Raji (cell line): ENCODE data around the gene FAM98A.

Experiments used
- POLR2A ChIP-seq: IDR thresholded peaks from 2 replicates; pipeline ENCODE4 v1.6.1; 2011; ENCODE audit warnings: low read depth, low read length, control low read depth; ENCODE audit not compliant: insufficient read depth

Gene FAM98A

GRCh38 chr2:33606100-33606499 lies 7.0 kb upstream of the FAM98A start:
- no peak for TF ChIP-seq POLR2A

- TF ChIP-seq POLR2A = no peak
Observed at GRCh38 chr2:33605056-33605455, 6.0 kb upstream of the FAM98A start.

GRCh38 chr2:33603416-33603815 lies 4.3 kb upstream of the FAM98A start:
- no peak for TF ChIP-seq POLR2A

DNA sequence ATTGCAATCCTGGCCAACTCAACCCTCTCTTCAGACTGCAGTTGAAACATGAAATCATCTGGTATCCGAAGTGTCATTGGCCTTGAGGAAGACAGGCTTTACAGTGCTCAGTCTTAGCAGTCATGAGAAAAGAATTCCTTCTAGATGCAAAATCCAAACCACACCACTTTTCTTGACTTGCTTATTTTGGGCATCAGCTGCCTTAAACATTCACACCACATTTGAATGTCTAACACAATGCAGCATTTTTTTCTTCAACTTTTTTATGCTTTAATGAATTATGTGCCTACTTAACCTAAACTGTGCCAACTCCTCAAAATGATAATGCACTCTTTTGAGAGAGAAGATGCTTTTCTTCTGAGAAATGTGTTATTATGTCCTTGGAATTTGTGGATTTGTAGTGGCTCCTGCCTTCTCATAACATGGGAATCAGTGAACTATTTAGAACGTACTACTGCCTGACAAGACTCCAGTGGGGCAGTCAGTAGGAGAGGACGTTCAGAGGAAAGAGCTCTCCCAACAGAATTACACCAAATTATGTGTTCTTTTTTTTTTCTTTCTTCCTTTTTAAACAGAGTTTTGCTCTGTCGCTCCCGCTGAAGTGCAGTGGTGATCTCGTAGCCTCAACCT lies 3.2 kb upstream of the FAM98A start:
- TF ChIP-seq POLR2A = no peak

DNA sequence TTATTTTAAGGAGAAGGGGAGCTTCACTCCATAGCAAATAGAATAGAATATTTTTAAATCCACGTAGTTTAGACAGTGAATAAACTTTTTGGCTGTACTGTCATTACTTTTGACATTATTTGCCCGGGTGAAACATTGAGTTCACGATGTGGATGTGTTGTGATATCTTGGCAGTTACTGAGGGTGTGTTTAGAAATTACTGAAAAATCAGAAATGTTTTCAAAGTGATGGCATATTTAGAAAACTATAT lies 769 bp upstream of the FAM98A start:
- TF ChIP-seq POLR2A = no peak

DNA sequence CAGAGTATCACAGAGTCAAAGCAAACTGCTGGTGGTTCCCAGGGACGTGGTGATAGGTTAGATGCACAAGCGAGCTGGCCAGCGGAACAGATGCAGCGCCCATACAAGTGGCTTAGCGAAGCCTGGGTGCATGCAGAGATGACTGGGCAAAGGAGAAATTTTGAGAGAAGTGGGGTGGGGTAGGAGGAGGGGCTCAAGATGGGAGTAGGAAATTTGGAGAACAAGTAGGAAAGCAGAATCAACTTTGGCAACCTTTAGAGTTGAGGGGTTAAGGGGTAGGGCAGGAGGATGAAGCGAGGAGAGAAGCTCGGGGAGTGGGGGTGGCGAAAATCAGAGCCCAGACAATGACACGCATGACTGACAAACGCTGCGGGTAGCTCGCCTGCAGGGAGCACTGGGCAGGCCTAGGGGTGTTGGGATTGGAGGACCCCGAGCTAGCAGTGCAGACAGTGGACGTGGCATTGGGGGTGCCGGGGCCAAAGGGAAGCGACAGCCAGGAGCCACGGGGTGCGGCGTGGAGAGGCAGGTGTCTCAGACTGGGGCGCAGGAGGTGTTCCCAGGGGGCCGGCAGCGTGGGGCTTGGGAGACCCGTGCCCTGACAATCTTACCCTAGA lies 431 bp downstream of the FAM98A start:
- no peak for TF ChIP-seq POLR2A

GRCh38 chr2:33597026-33597425 lies 2.1 kb downstream of the FAM98A start:
- no peak for TF ChIP-seq POLR2A

- no peak for TF ChIP-seq POLR2A
Observed at GRCh38 chr2:33595385-33595784, 3.7 kb downstream of the FAM98A start.

GRCh38 chr2:33589444-33589843 lies 9.7 kb downstream of the FAM98A start:
- TF ChIP-seq POLR2A = no peak

DNA sequence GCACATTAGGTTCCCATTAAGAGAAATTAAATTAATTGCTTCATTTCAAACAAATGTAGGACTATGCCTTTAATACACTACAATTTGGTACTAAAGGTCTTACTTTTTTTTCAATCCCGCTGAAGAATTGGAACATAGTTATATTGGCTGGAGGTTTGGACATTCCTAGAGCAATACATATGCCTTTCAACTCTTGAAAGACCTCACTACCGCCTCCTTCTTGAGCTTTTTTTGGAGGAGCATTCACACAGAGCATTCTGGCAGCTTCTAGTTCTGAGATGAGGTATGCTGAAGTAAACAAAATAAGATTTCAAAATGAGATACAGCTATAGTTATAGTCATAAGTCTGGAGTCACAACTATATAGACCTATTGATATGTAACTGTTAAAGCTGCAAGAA lies 10.9 kb downstream of the FAM98A start:
- TF ChIP-seq POLR2A = no peak

DNA sequence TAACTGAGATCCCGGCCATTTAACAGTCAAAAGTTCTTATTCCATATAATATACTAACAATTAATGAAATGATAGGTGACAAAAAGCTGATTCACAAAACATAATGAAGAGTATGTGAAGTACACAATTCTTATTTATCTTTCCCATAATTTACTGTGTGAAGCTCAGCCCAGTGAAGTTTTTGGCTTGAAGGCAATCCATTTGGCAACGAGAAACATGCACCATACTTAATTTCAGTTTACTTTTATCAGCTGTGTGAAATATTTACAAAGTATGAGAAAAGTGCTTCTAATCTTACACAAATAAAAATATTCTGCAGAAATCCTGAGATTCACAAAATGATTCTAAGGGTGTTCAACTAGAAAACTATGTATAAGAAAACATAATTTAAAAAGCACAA lies 12.3 kb downstream of the FAM98A start:
- TF ChIP-seq POLR2A = no peak

GRCh38 chr2:33583194-33583938 lies 15.7 kb downstream of the FAM98A start:
- no peak for TF ChIP-seq POLR2A

DNA sequence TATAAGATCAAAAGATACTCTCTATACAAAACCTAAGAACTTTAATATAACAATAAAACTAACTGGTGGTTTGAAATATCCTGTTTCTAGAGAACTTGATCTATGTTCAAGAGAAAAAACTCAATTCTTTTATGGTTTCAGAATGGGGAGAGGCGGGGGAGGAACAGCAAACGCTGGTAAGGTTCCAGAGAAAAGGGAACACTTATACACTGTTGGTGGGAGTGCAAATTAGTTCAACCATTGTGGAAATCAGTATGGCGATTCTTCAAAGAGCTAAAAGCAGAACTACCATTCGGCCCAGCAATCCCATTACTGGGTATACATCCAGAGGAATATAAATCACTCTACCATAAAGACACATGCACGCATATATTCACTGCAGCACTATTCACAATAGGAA lies 17.2 kb downstream of the FAM98A start:
- no peak for TF ChIP-seq POLR2A

DNA sequence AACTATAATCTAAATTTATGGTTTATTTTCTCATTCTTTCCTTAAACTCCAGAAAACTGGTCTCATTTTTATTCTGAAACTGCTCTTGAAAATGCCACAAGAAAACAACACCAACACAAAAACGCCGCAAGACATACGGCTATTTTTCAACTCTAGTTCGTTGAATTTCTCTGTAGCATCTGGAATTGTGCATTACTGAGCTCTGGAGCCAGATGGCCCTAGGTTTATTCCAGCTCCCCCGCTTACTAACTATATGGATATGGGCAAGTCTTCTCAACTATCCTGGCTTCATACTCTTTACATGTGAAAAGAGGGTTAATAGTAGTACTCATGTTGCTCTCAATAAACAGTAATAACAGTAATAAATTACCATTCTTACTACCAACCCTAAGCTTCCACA lies 19.9 kb downstream of the FAM98A start:
- no peak for TF ChIP-seq POLR2A

DNA sequence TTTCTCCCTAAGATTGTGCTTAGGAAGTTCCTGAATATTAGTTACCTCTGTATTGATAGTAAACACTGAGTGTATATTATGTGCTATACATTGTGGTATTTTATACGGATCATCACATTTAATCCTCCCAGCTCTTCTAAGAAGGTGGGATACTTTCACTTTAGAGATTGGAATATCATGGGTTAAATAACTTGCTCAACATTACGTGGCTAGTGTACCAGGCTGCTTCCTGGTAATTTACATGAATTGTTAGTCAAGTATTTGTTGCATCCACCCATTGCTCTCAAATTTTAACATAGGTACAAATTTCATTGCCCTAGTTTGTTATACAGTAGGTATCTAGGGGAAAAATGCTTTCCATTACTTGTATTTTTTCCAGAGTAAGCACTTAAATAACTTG lies 21.4 kb downstream of the FAM98A start:
- no peak for TF ChIP-seq POLR2A

DNA sequence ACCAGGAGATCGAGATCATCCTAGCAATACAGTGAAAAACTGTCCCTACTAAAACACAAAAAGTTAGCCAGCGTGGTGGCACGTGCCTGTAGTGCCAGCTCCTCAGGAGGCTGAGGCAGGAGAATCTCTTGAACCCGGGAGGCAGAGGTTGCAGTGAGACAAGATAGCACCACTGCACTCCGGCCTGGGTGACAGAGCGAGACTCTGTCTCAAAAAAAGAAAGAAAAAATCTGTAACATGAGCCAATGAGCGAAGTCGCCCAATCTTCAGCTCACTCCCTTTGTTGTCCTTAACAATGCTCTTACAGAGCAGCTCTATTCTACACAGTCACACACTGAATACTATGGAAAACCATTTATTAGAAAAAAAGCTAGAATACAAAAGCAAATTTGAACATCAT lies 22.0 kb downstream of the FAM98A start:
- no peak for TF ChIP-seq POLR2A

GRCh38 chr2:33573657-33574056 lies 25.4 kb downstream of the FAM98A start:
- no peak for TF ChIP-seq POLR2A
